Measurements from ENCODE around the gene TM4SF4.

- no peak for TF ChIP-seq CTCF (IDR thresholded peaks at IDR 0.05)
- TF ChIP-seq POLR2A (IDR thresholded peaks at IDR 0.05), result no peak
Measured at GRCh38 chr3:149529099-149529498, 54.6 kb downstream of the TM4SF4 start.
